HepG2 (cell line): Measurements from ENCODE around the gene RCOR1. TPM values are rescaled to one million over a fixed set of nuclear protein-coding genes. Genes with fewer than 3 reads are reported as not detected.

Experiments used
- ATAC-seq: fragments of 200-7000 bp; cut with Tn5 transposase; 3 replicates; pipeline ENCODE4 v1.9.1; 2020; ENCODE audit warnings: mild to moderate bottlenecking, moderate library complexity
- BruUV-seq: library from RNA; stranded (reverse); fragments of 400-500 nt; replicated peaks from 2 replicates; lab custom pipeline; 2021; lab: Mats Ljungman, UMichigan
- CTCF ChIA-PET: fragments of 300-600 bp; formaldehyde crosslinking; extraction: SDS; loops from one replicate; lab custom pipeline; 2021; ENCODE audit warnings: low total read pairs, inconsistent platforms, low intra/inter-chr PET ratio; lab: Yijun Ruan, JAX
- POLR2A ChIA-PET: fragments of 350-600 bp; sonication (Branson Sonifier 250); formaldehyde crosslinking; loops from one replicate; lab custom pipeline; 2020; ENCODE audit warnings: antibody characterized with exemption, inconsistent platforms; lab: Yijun Ruan, JAX
- DNase-seq: peaks from one replicate; pipeline ENCODE4 v3.0.0-alpha.2; 2015; ENCODE audit warnings: low spot score
- FAIRE-seq: peaks from 3 replicates; lab custom pipeline; 2011; peaks lifted over from hg19 to GRCh38; lab: Jason Lieb, UNC
- H2AFZ ChIP-seq: one replicate; pipeline ENCODE4 v1.6.1; 2011; ENCODE audit warnings: low read length, inconsistent platforms
- H3K27ac ChIP-seq: fragments of 300-600 bp; 3 replicates; pipeline ENCODE4 v1.8.0; 2011; ENCODE audit warnings: mixed run types, mild to moderate bottlenecking, mixed read lengths, low read length, inconsistent platforms; ENCODE audit not compliant: insufficient read depth; ENCODE audit errors: extremely low read length
- H3K27me3 ChIP-seq, 2 experiments: fragments of 200-600 bp in 1 of 2; 2 replicates in 1 of 2; 3 replicates in 1 of 2; pipeline versions ENCODE4 v1.6.0 to v1.8.0; 2011; ENCODE audit warnings: low read length in 2 of 2, mild to moderate bottlenecking in 2 of 2, moderate library complexity in 2 of 2, inconsistent platforms in 1 of 2; ENCODE audit not compliant: insufficient read depth in 2 of 2, control insufficient read depth in 1 of 2
- H3K36me3 ChIP-seq, 2 experiments: fragments of 200-600 bp in 1 of 2; replicated peaks in 1 of 2; 2 replicates in 1 of 2; 3 replicates in 1 of 2; pipeline versions ENCODE4 v1.5.1 to v1.8.0; 2011; ENCODE audit warnings: low read length in 2 of 2, inconsistent platforms in 1 of 2; ENCODE audit not compliant: insufficient read depth in 2 of 2, control insufficient read depth in 1 of 2
- H3K4me1 ChIP-seq: 2 replicates; pipeline ENCODE4 v1.5.1; 2012; ENCODE audit warnings: low read length, inconsistent platforms; ENCODE audit not compliant: insufficient read depth
- H3K4me2 ChIP-seq: 2 replicates; pipeline ENCODE4 v1.6.0; 2011; ENCODE audit warnings: low read depth, low read length, inconsistent platforms
- H3K4me3 ChIP-seq, 3 experiments: fragments of 200-600 bp in 1 of 3; sonication (generic), shearing (Covaris generic) in 1 of 3; replicated peaks in 1 of 3; 2 replicates each; pipeline ENCODE4 v1.5.1; 2011 to 2016; ENCODE audit warnings: low read length in 3 of 3, inconsistent platforms in 2 of 3, low read depth in 2 of 3, mild to moderate bottlenecking in 2 of 3, control low read depth in 1 of 3, mixed read lengths in 1 of 3; ENCODE audit not compliant: insufficient read depth in 1 of 3
- H3K79me2 ChIP-seq: one replicate; pipeline ENCODE4 v1.6.1; 2011; ENCODE audit warnings: low read length, inconsistent platforms; ENCODE audit not compliant: insufficient read depth
- H3K9ac ChIP-seq: 2 replicates; pipeline ENCODE4 v1.6.0; 2011; ENCODE audit warnings: mild to moderate bottlenecking, low read depth, low read length, inconsistent platforms; ENCODE audit not compliant: insufficient read depth
- H3K9me3 ChIP-seq: 2 replicates; pipeline ENCODE4 v1.5.1; 2012; ENCODE audit warnings: mild to moderate bottlenecking, low read length
- H4K20me1 ChIP-seq: 2 replicates; pipeline ENCODE4 v1.6.0; 2011; ENCODE audit warnings: inconsistent platforms, mild to moderate bottlenecking, low read length, moderate library complexity; ENCODE audit not compliant: insufficient read depth
- KDM4B ChIP-seq: sonication (generic); formaldehyde crosslinking; IDR thresholded peaks from 2 replicates; pipeline ENCODE4 v1.4.0; 2020; ENCODE audit warnings: missing genetic modification reagents
- MAX ChIP-seq: IDR thresholded peaks from 2 replicates; pipeline ENCODE4 v1.6.1; 2012; ENCODE audit warnings: inconsistent platforms
- ZNF318 ChIP-seq: sonication (generic); formaldehyde crosslinking; IDR thresholded peaks from 2 replicates; pipeline ENCODE4 v1.4.0; 2020; ENCODE audit warnings: mild to moderate bottlenecking, missing genetic modification reagents
- ZNF7 ChIP-seq: IDR thresholded peaks from 2 replicates; pipeline ENCODE4 v1.6.1; 2016; ENCODE audit warnings: missing biosample characterization, missing genetic modification reagents
- WGBS: methylation state at CpG from one replicate; pipeline ENCODE4 v1.1.6; 2017; ENCODE audit warnings: low lambda C conversion rate; 5-methylcytosine and 5-hydroxymethylcytosine counted together
- in situ Hi-C: cut with HindIII; loops from 2 replicates; pipeline ENCODE4 v1.10.0; 2017; ENCODE audit warnings: low pct_unique_long_range_greater_than_20kb; ENCODE audit not compliant: extremely low pct_ligation_motif_present
- intact Hi-C: fragments of 100-400 bp; cut with micrococcal nuclease; formaldehyde crosslinking; loops from one replicate; pipeline ENCODE4 v1.10.0; 2022; ENCODE audit not compliant: unreplicated experiment
- polyA plus RNA-seq, 8 experiments: library from polyadenylated mRNA; depleted of rRNA in 3 of 8; stranded (reverse) in 7 of 8; unstranded in 1 of 8; fragments of >200 nt; fragmentation: Illumina TruSeq in 4 of 8; extraction: Trizol in 4 of 8; gene quantifications; 2 replicates each; pipeline versions ENCODE4 v1.2.1 to v1.2.3, GENCODE V29; 2011 to 2016; ENCODE audit warnings: low read depth in 4 of 8, missing spikeins in 1 of 8, mixed read lengths in 1 of 8; ENCODE audit not compliant: insufficient read depth in 1 of 8
- total RNA-seq, 5 experiments: library from RNA; depleted of rRNA; stranded (reverse); fragments of >200 nt; fragmentation: Illumina TruSeq; extraction: Trizol; gene quantifications; 2 replicates each; pipeline ENCODE4 v1.2.3, GENCODE V29; 2016; ENCODE audit warnings: low read depth in 1 of 5

The RCOR1 gene
- total and polyA plus RNA-seq, 2 of the 13 experiments (the other 11 are each of a cell fraction or from before 2014, with no cell fraction given) = 10.2 to 11.1 TPM

GRCh38 chr14:102586420-102587104 is 5.9 kb upstream of the RCOR1 start:
- no peak for ATAC-seq
- Histone ChIP-seq H3K4me3 (no peak overlapping the region), H3K4me1 (peaks cover 71% of the 10 kb centered on the region), H3K27ac (no peak overlapping the region), H3K4me2 (no peak overlapping the region), H3K36me3 (no peaks in the 10 kb centered on the region), H3K27me3 (no peaks in the 10 kb centered on the region), H2AFZ (no peak overlapping the region), H3K9me3 (no peaks in the 10 kb centered on the region), H4K20me1 (no peaks in the 10 kb centered on the region), H3K9ac (no peak overlapping the region), H3K79me2 (no peaks in the 10 kb centered on the region)
- peak; percentile 54; the same call in 1 of the 2 replicates for TF ChIP-seq ZNF7
- no peak for TF ChIP-seq KDM4B
- TF ChIP-seq ZNF318 (CRISPR knock-in tag) = no peak
- no peak for TF ChIP-seq MAX
- 69% methylated on average over 5 of the region's 5 CpGs for WGBS
- CTCF ChIA-PET = no interaction called here
- no TSS peak for BruUV-seq
- in situ Hi-C loops = no loop called here
- POLR2A ChIA-PET = interaction anchor here (1.4 to 4.9 kb wide), 4 partner anchors 11 to 61 kb away, joined by 4 to 51 read pairs (median 16); no protein-coding TSS in a partner anchor
- FAIRE-seq = peak; percentile 49
- intact Hi-C loops = no loop called here
- no peak for DNase-seq
